HEK293 (cell line): Measurements from ENCODE around the gene CCDC30.

ENCODE experiments used
- CTCF ChIP-seq: fragments of 450-650 bp; formaldehyde crosslinking; IDR thresholded peaks from 2 replicates; pipeline ENCODE4 v1.5.1; 2016; ENCODE audit warnings: missing biosample characterization, missing genetic modification characterization
- GLI4 ChIP-seq: fragments of 450-650 bp; formaldehyde crosslinking; IDR thresholded peaks from 2 replicates; pipeline ENCODE4 v1.5.1; 2016; ENCODE audit warnings: missing biosample characterization, missing genetic modification characterization
- GLIS2 ChIP-seq: fragments of 450-650 bp; formaldehyde crosslinking; IDR thresholded peaks from 2 replicates; pipeline ENCODE4 v1.5.1; 2016; ENCODE audit warnings: missing biosample characterization, missing genetic modification characterization
- MZF1 ChIP-seq: fragments of 450-650 bp; formaldehyde crosslinking; IDR thresholded peaks from 2 replicates; pipeline ENCODE4 v1.5.1; 2017; ENCODE audit warnings: missing biosample characterization, missing genetic modification characterization, borderline replicate concordance
- ZBTB1 ChIP-seq: fragments of 450-650 bp; formaldehyde crosslinking; IDR thresholded peaks from 2 replicates; pipeline ENCODE4 v1.5.1; 2016; ENCODE audit warnings: missing biosample characterization, missing genetic modification characterization
- ZNF274 ChIP-seq, 2 experiments: fragments of 200-500 bp in 1 of 2; fragments of 450-650 bp in 1 of 2; sonication (Bioruptor generic) in 1 of 2; formaldehyde crosslinking in 1 of 2; IDR thresholded peaks; 2 replicates each; pipeline versions ENCODE4 v1.5.1 to v1.6.1; 2014 to 2016; ENCODE audit warnings: borderline replicate concordance in 1 of 2, inconsistent platforms in 1 of 2, low read length in 1 of 2, missing biosample characterization in 1 of 2, missing genetic modification characterization in 1 of 2
- ZNF280D ChIP-seq: fragments of 450-650 bp; formaldehyde crosslinking; IDR thresholded peaks from 2 replicates; pipeline ENCODE4 v1.5.1; 2016; ENCODE audit warnings: missing biosample characterization, missing genetic modification characterization
- ZNF302 ChIP-seq: fragments of 450-650 bp; formaldehyde crosslinking; IDR thresholded peaks from 2 replicates; pipeline ENCODE4 v1.5.1; 2016; ENCODE audit warnings: missing biosample characterization, missing genetic modification characterization, low read depth
- ZNF777 ChIP-seq: fragments of 450-650 bp; formaldehyde crosslinking; IDR thresholded peaks from 2 replicates; pipeline ENCODE4 v1.5.1; 2017; ENCODE audit warnings: missing biosample characterization, missing genetic modification characterization, borderline replicate concordance
- ZXDB ChIP-seq: fragments of 450-650 bp; formaldehyde crosslinking; IDR thresholded peaks from 2 replicates; pipeline ENCODE4 v1.5.1; 2016; ENCODE audit warnings: missing biosample characterization, missing genetic modification characterization

- no peak for TF ChIP-seq ZNF777
- no peak for TF ChIP-seq GLIS2
- TF ChIP-seq CTCF = no peak
- TF ChIP-seq ZNF302 (tag by site-specific recombination) = no peak
- no peak for TF ChIP-seq ZNF280D (tag by site-specific recombination)
- TF ChIP-seq ZNF274 (IDR thresholded peaks at IDR 0.05; ENCODE audit: low read length) = no peak
- no peak for TF ChIP-seq ZNF274 (tag by site-specific recombination; IDR thresholded peaks at IDR 0.05; ENCODE audit: borderline replicate concordance)
- TF ChIP-seq GLI4 (tag by site-specific recombination) = no peak
- TF ChIP-seq ZBTB1 (tag by site-specific recombination) = no peak
- no peak for TF ChIP-seq MZF1 (tag by site-specific recombination)
- no peak for TF ChIP-seq ZXDB (tag by site-specific recombination)
Observed at GRCh38 chr1:42427240-42427639, 35.8 kb upstream of the CCDC30 start.
